ENCODE measurements around the gene SIGLEC5.

DNA sequence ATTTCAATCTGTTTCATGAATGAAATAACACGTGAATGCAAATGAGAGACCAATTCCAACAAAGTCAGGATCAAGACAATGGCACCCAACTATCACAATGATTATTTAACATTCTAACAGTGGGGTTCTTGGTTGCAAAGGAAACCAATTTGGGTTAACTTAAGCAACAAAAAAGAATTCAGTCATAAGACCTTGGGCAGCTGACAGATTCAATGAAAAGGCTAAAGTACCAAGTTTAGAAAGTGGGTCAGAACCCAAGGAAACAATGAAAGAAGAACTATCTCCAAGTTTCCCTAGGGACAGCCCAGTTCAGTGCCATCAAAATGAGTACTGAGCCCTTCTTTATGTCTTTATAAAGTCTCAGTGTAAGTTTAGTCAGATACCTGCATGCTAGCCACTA, 33.9 kb upstream of the SIGLEC5 start:
- TF ChIP-seq, protein P1, sequence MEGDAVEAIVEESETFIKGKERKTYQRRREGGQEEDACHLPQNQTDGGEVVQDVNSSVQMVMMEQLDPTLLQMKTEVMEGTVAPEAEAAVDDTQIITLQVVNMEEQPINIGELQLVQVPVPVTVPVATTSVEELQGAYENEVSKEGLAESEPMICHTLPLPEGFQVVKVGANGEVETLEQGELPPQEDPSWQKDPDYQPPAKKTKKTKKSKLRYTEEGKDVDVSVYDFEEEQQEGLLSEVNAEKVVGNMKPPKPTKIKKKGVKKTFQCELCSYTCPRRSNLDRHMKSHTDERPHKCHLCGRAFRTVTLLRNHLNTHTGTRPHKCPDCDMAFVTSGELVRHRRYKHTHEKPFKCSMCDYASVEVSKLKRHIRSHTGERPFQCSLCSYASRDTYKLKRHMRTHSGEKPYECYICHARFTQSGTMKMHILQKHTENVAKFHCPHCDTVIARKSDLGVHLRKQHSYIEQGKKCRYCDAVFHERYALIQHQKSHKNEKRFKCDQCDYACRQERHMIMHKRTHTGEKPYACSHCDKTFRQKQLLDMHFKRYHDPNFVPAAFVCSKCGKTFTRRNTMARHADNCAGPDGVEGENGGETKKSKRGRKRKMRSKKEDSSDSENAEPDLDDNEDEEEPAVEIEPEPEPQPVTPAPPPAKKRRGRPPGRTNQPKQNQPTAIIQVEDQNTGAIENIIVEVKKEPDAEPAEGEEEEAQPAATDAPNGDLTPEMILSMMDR (IDR thresholded peaks at IDR 0.05; ENCODE audit: insufficient read depth, low read length), result no peak
- TF ChIP-seq, protein P2, sequence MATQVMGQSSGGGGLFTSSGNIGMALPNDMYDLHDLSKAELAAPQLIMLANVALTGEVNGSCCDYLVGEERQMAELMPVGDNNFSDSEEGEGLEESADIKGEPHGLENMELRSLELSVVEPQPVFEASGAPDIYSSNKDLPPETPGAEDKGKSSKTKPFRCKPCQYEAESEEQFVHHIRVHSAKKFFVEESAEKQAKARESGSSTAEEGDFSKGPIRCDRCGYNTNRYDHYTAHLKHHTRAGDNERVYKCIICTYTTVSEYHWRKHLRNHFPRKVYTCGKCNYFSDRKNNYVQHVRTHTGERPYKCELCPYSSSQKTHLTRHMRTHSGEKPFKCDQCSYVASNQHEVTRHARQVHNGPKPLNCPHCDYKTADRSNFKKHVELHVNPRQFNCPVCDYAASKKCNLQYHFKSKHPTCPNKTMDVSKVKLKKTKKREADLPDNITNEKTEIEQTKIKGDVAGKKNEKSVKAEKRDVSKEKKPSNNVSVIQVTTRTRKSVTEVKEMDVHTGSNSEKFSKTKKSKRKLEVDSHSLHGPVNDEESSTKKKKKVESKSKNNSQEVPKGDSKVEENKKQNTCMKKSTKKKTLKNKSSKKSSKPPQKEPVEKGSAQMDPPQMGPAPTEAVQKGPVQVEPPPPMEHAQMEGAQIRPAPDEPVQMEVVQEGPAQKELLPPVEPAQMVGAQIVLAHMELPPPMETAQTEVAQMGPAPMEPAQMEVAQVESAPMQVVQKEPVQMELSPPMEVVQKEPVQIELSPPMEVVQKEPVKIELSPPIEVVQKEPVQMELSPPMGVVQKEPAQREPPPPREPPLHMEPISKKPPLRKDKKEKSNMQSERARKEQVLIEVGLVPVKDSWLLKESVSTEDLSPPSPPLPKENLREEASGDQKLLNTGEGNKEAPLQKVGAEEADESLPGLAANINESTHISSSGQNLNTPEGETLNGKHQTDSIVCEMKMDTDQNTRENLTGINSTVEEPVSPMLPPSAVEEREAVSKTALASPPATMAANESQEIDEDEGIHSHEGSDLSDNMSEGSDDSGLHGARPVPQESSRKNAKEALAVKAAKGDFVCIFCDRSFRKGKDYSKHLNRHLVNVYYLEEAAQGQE (IDR thresholded peaks at IDR 0.05; ENCODE audit: insufficient replicate concordance, low read depth), result no peak
- no peak for TF ChIP-seq GABPA (IDR thresholded peaks at IDR 0.05; ENCODE audit: low read depth)
